ENCODE results near the gene L3MBTL4.

- no peak for TF ChIP-seq EZH2 (IDR thresholded peaks at IDR 0.05)
- TF ChIP-seq, protein P1, sequence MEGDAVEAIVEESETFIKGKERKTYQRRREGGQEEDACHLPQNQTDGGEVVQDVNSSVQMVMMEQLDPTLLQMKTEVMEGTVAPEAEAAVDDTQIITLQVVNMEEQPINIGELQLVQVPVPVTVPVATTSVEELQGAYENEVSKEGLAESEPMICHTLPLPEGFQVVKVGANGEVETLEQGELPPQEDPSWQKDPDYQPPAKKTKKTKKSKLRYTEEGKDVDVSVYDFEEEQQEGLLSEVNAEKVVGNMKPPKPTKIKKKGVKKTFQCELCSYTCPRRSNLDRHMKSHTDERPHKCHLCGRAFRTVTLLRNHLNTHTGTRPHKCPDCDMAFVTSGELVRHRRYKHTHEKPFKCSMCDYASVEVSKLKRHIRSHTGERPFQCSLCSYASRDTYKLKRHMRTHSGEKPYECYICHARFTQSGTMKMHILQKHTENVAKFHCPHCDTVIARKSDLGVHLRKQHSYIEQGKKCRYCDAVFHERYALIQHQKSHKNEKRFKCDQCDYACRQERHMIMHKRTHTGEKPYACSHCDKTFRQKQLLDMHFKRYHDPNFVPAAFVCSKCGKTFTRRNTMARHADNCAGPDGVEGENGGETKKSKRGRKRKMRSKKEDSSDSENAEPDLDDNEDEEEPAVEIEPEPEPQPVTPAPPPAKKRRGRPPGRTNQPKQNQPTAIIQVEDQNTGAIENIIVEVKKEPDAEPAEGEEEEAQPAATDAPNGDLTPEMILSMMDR (IDR thresholded peaks at IDR 0.05 in 2 of 3, conservative IDR thresholded peaks at IDR 0.05 in 1 of 3; ENCODE audit: borderline replicate concordance in 1 of 3, insufficient read depth in 1 of 3, low read depth in 2 of 3, low read length in 2 of 3): no peak
- TF ChIP-seq EZH2phosphoT487 (IDR thresholded peaks at IDR 0.05; ENCODE audit: borderline replicate concordance): no peak
- TF ChIP-seq POLR2AphosphoS5 (IDR thresholded peaks at IDR 0.05; ENCODE audit: low read depth, low read length): no peak
- TF ChIP-seq POLR2A (IDR thresholded peaks at IDR 0.05; ENCODE audit: borderline replicate concordance, extremely low read depth, insufficient read depth, insufficient read length): no peak
Measured at GRCh38 chr18:6004683-6005082, 410.0 kb downstream of the L3MBTL4 start.
